ENCODE measurements around the gene RRP9. TPM values are rescaled to one million over a fixed set of nuclear protein-coding genes. Genes with fewer than 3 reads are reported as not detected.
A peak's percentile ranks its signal among the peaks of the same experiment; 100 is the strongest.

Gene RRP9
- total RNA-seq, 1 donor: 32.3 TPM

GRCh38 chr3:51957520-51958205 is 16.0 kb upstream of the RRP9 start:
- no peak for DNase-seq (ENCODE audit: low read depth in 2 of 3, low spot score in 2 of 3)

DNA sequence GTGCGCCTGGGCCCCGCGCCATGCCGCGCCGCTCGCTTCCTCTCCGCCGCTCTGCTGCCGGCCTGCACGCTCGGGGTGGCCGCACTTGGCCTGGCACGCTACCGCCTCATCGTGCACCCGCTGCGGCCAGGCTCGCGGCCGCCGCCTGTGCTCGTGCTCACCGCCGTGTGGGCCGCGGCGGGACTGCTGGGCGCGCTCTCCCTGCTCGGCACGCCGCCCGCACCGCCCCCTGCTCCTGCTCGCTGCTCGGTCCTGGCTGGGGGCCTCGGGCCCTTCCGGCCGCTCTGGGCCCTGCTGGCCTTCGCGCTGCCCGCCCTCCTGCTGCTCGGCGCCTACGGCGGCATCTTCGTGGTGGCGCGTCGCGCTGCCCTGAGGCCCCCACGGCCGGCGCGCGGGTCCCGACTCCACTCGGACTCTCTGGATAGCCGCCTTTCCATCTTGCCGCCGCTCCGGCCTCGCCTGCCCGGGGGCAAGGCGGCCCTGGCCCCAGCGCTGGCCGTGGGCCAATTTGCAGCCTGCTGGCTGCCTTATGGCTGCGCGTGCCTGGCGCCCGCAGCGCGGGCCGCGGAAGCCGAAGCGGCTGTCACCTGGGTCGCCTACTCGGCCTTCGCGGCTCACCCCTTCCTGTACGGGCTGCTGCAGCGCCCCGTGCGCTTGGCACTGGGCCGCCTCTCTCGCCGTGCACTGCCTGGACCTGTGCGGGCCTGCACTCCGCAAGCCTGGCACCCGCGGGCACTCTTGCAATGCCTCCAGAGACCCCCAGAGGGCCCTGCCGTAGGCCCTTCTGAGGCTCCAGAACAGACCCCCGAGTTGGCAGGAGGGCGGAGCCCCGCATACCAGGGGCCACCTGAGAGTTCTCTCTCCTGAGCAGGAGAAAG is 14.4 kb upstream of the RRP9 start:
- DNase-seq (ENCODE audit: low read depth in 2 of 3, low spot score in 2 of 3): peak in 2 of 3 donors; percentile 70 to 75

DNA sequence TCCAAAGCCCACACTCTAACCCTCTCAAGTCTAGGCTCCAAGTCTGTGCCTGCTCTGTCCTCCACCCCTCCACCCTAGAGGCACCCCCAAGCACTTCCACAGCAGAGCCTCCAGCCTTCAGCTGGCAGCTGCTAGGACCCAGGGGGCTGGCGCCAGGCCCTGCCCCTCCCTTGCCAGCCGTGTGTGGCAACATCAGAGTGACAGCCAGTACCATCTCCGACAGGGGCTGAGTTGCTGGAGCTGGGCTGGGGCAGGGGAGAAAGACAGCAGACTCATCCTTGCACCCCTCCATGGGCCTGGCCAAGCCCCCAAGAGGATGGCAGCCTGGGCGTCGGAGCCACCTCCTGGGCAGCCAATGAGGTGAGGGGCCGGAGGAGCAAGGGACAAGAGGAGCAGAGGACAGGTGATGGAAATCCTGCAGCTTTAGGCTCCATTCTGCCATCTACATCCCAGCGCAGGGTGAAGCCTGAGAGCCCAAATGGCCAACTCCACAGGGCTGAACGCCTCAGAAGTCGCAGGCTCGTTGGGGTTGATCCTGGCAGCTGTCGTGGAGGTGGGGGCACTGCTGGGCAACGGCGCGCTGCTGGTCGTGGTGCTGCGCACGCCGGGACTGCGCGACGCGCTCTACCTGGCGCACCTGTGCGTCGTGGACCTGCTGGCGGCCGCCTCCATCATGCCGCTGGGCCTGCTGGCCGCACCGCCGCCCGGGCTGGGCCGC is 13.6 kb upstream of the RRP9 start, which contains the start of gene GPR62:
Gene GPR62 (plus strand): TSS at position 207 of the 718 bp plus-strand sequence. CDS start 272 bp downstream, at position 479.
- DNase-seq (ENCODE audit: low read depth in 2 of 3, low spot score in 2 of 3): no peak

GRCh38 chr3:51954713-51955112 is 13.0 kb upstream of the RRP9 start:
- no peak for DNase-seq (ENCODE audit: low read depth in 2 of 3, low spot score in 2 of 3)

DNA sequence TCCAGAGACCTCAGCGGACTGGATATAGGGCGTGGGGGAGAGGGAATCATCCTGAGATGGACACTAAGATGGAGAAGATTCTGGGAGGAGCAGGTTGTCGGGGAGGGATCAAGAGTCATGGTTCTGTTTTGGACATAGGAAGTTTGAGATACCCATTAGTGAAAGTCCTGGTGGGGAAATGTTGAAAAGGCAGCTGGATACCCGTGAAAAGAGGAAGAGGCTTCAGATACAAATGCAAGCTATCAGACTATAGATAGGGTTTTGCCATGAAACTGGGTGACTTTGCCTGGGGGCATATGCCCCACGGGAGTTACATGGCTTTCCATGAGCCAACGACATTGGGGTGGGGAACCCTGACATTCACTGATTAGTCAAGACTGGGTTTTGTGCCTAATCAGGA is 12.4 kb upstream of the RRP9 start:
- DNase-seq (ENCODE audit: low read depth in 2 of 3, low spot score in 2 of 3): peak in 1 of 3 donors; percentile 46

DNA sequence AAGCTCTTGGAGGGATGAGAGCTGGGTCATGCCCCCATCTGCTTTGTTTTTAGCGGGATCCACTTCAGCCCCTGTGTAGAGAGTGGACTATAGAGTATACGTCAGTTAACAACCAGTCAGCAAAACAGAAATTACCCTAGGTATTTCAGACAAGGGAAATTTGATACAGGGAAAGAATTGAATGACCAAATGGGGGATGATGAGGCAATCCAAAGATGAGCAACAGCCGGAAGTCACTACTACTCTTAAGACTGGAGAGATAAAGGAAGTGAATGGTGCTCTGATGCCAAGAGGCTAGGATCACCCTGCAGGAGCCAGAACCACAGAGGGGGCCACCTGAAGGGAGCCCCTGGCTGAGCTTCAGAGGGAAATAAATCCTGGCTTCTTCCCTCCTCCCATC is 11.7 kb upstream of the RRP9 start:
- no peak for DNase-seq (ENCODE audit: low read depth in 2 of 3, low spot score in 2 of 3)

DNA sequence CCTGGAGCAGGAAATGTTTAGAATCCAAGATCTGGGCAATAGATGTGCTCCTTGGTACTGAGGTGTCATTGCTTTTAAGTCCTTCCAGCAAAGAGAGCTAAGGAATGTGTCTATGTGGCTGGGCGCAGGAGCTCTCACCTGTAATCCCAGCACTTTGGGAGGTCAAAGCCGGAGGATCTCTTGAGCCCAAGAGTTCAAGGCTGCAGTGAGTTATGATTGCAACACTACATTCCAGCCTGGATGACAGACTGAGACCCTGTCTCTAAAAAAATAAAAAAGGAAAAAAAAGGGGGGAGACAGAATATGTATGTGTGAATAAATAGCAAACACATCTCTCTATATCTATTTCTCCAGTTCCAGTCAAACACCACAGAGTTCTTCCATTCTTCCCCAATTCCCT is 9.2 kb upstream of the RRP9 start:
- DNase-seq (ENCODE audit: low read depth in 2 of 3, low spot score in 2 of 3): no peak

DNA sequence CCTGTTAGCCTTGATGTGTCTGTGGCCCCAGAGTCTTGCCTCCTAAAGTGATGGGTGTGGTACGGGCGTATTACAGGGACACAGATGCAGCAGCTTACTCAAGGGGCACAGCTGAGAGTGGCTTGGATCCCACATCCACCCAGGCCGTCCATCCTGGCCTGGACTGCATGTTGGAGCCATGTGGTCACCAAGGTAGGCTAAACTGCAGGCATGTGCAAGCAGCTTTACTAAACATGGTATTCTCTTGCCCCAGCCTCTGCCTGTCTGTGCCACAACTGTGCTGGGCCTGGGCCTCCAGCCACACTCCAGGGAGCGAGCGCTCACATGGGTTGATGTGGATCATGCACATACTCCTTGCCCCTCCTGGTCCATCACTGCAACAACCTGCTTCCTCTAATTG is 7.4 kb upstream of the RRP9 start:
- no peak for DNase-seq (ENCODE audit: low read depth in 2 of 3, low spot score in 2 of 3)

GRCh38 chr3:51948016-51948580 is 6.4 kb upstream of the RRP9 start:
- DNase-seq (ENCODE audit: low read depth in 2 of 3, low spot score in 2 of 3): no peak

- DNase-seq (ENCODE audit: low read depth in 2 of 3, low spot score in 2 of 3): no peak
Measured at GRCh38 chr3:51947215-51947900, 5.7 kb upstream of the RRP9 start.

- DNase-seq (ENCODE audit: low read depth in 2 of 3, low spot score in 2 of 3): no peak
Measured at GRCh38 chr3:51946796-51947195, 5.1 kb upstream of the RRP9 start.

DNA sequence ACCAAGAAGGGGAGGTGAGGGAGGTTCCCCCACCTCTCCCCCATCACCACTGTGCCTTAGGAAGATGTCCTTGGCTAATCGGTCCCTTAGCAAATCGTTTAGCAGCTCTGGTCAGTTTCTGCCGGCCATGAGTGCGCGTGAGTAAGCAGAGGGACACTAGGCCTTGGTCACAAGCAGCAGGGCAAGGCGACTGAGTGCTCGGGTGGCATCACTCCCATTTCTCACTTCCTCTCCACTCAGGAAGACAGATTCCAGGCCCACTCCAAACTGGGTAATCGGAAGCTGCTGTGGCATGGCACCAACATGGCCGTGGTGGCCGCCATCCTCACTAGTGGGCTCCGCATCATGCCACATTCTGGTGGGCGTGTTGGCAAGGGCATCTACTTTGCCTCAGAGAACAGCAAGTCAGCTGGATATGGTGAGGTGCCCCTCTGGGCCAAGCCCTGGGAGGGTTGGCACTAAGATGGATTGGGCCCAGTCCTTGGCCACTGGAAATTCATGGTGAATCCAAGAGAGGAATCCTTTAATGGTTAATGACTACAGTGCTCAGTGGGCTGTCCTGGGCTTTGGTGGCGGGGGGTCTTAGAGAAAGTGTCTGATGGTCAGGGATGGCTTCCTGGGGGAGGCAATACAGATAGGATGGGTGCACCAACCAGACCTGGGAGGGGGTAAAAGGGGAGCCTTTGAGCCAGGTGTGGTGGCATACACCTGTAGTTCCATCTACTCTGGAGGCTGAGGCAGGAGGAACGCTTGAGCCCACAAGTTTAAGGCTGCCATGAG is 4.4 kb upstream of the RRP9 start:
- DNase-seq (ENCODE audit: low read depth in 2 of 3, low spot score in 2 of 3): no peak

DNA sequence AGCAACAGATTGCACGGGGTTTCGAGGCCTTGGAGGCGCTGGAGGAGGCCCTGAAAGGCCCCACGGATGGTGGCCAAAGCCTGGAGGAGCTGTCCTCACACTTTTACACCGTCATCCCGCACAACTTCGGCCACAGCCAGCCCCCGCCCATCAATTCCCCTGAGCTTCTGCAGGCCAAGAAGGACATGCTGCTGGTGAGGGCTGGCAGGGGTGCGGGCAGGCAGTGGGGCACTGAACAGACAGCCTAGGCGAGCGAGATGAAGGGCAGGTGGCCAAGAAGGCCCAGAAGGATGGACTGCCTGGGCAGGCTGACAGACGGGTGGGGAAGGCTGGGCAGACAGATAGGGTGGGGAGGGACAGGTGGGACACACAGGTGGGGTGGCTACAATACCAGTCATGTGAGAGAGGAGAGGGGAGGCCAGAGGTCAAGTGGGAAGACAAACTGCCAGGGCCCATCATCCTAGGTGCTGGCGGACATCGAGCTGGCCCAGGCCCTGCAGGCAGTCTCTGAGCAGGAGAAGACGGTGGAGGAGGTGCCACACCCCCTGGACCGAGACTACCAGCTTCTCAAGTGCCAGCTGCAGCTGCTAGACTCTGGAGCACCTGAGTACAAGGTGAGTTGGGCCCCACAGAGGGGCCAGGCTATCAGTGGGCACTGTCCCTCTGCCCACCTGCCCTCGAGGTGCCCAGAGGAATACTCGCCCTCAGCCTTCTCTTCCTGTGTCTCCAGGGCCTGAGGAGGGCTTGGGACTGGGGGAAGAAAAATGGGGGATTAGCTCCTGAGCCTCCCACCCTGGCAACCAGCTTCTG is 3.5 kb upstream of the RRP9 start:
- no peak for DNase-seq (ENCODE audit: low read depth in 2 of 3, low spot score in 2 of 3)

GRCh38 chr3:51944451-51945021 is 2.8 kb upstream of the RRP9 start:
- no peak for DNase-seq (ENCODE audit: low read depth in 2 of 3, low spot score in 2 of 3)

DNA sequence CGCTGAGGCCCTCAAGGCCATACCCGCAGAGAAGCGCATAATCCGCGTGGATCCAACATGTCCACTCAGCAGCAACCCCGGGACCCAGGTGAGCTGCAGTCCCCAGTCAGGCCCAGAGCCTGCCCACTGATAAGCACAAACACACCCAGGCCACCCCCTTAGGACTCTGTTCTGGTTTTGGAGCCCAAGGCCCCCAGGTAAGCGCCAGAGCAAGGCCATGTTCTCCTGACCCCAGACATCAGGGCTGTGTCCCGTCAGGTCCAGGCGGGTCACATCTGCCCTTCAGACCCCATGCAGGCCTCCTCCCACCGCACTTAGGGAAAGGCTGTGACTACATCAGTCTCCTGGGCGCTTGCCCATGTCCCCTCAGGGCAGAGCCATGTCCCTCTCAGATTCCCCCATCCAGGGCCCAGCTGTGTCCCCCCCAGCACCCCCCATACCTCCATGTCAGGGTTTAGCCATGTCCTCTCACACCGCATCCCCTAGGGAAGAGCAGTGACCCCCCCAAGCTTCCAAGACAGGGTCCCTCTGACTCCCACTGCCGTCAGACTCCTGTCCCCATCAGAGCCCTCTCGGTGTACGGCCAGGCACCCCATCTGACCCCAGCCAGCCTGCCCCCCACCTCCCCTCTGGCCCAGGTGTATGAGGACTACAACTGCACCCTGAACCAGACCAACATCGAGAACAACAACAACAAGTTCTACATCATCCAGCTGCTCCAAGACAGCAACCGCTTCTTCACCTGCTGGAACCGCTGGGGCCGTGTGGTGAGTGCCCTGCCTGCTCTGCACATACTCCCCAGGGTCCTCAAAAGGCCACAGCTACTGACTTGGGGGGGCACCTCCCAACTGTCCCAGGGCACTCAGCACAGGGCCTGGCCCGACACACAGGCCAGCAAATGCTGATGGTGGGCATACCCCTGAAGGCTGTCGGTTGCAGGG is 2.0 kb upstream of the RRP9 start:
- no peak for DNase-seq (ENCODE audit: low read depth in 2 of 3, low spot score in 2 of 3)

DNA sequence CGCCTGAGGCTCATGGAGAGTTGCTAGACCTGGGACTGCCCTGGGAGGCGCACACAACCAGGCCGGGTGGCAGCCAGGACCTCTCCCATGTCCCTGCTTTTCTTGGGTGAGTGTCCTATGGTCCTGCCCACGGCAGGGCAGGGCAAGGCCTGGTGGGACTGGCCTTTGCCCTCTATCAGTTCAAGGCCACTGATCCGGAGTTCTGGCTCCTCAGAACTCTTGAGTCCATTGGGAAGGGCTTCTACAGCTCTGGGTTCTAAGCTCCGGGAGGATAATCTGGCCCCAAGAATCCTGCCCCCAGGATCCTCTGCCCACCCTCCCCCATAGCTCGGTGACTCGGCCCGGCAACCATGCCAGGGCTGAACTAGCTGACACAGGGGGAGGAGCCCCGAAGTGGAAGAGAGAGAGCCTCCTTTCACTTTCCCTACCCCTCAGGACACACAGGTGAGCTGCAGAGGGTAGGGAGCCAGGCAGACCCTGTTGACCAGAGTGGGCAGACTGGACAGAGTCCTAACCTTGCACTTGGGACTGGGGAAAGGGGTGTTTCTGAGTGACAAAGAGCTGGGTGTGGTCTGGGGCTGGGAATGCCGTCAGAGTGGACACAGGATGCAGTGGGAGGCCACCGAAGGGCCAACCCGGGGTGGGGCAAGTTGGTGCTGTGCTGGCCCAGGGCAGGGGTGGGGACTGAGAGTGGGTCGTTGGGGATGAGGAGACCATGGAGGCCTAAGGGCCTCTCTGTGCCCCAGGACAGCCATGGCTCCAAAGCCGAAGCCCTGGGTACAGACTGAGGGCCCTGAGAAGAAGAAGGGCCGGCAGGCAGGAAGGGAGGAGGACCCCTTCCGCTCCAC is 1.1 kb upstream of the RRP9 start:
- peak in 2 of 3 donors; percentile 42 to 65 for DNase-seq (ENCODE audit: low read depth in 2 of 3, low spot score in 2 of 3)

DNA sequence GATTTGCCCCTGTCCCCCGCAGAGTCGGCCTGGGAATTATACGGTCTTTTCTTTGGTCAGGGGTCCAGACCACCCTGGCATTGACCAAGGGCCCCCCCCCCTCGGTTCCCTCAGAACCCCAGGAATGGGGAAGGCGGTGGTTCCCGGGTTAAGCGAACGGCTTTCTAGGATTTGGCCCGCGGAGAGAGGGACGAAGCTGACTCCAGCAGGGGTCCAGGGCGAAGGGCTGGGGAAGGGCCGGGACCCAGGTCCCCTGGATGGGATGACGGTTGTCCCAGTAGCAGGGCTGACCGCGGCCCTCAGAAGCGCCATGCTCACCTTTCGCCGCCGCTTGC is 274 bp downstream of the RRP9 start:
- no peak for DNase-seq (ENCODE audit: low read depth in 2 of 3, low spot score in 2 of 3)
